ENCODE measurements around the gene C17orf67. TPM values are rescaled to one million over a fixed set of nuclear protein-coding genes. Genes with fewer than 3 reads are reported as not detected.

The C17orf67 gene
- total and polyA plus RNA-seq, 10 of the 15 experiments (the other 5 are each of a cell fraction or from before 2014, with no cell fraction given): 0.24 to 3.3 (median 0.89) TPM

DNA sequence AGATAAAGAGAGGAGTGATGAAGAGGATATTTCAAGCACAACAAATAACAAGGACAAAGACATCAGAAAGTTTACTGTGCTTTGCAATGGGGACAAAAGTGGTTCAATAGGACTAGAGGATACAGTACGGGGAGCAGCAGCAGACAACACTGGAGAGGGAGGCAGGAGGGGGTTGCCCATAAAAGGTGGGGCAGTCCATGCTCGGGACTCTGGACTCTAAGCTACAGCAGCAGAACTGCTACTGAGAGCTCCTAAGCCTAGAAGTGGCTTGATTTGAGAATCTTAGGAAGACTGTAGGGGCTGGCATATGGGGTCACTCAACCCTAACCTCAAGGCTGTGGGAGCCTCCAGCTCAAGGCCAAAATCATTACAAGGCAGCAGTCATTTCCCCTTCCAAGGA is 62.2 kb downstream of the C17orf67 start (continued):
- TF ChIP-seq ZZZ3 (IDR thresholded peaks at IDR 0.05; ENCODE audit: control insufficient read depth, insufficient read length, low read depth) (no peak), LARP7 (IDR thresholded peaks at IDR 0.05) (no peak), BRCA1 (IDR thresholded peaks at IDR 0.05; ENCODE audit: low read depth, low read length) (no peak), KDM1A (IDR thresholded peaks at IDR 0.05; ENCODE audit: borderline replicate concordance) (no peak), HCFC1 (IDR thresholded peaks at IDR 0.05; ENCODE audit: low read length) (no peak), JUND (IDR thresholded peaks at IDR 0.05; ENCODE audit: low read depth, low read length) (no peak), MTA3 (IDR thresholded peaks at IDR 0.05; ENCODE audit: borderline replicate concordance, low read length) (no peak), CBFB (IDR thresholded peaks at IDR 0.05; ENCODE audit: low read depth) (no peak)

DNA sequence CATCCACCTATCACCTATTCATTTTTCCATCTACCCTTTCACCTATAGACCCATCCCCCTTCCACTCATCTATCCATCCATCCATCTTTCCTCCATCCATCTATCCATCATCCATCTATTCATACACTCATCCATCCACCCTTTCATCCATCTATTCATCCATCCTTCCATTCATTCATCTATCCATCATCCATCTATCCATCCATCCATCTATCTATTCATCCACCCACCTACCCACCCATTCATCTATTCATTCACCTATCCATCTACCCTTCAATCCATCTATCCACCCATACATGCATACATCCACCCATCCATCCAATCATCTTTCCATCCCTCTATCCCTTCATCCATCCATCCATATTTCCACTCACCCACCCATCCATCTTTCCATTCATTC is 63.3 kb downstream of the C17orf67 start:
- no peak overlapping the region for H3K27ac ChIP-seq (ENCODE audit: control insufficient read depth, insufficient read depth)
- ChIA-PET SMC1A (ENCODE audit: uncharacterized antibody, unreplicated experiment) (interaction anchor here (0.7 kb wide), 1 partner anchor 25 kb away, joined by 3 read pairs; no protein-coding TSS in a partner anchor), CTCF (interaction anchor here (1.6 kb wide), 1 partner anchor 10 kb away, joined by 7 read pairs; no protein-coding TSS in a partner anchor), RAD21 (ENCODE audit: unreplicated experiment) (no interaction called here), POLR2A (no interaction called here)
- H3K4me2 ChIP-seq (ENCODE audit: control insufficient read depth, insufficient read depth): no peak overlapping the region
- intact Hi-C loops (cut with micrococcal nuclease; ENCODE audit: unreplicated experiment) (no loop called here), in situ Hi-C loops (cut with MboI) (no loop called here)
- H3K27me3 ChIP-seq (replicated peaks in 1 of 2; ENCODE audit: control insufficient read depth in 2 of 2, insufficient read depth in 2 of 2, low read length in 1 of 2): peaks cover 0 to 6% of the 10 kb centered on the region in 2 experiments; a peak in 3 of 4 replicates
- DNase-seq (ENCODE audit: low read depth, low spot score) (no peak), ATAC-seq (no peak), FAIRE-seq (no peak)
- H3K79me2 ChIP-seq (ENCODE audit: control insufficient read depth, insufficient read depth, low read length): no peaks in the 10 kb centered on the region
- H3K4me1 ChIP-seq (ENCODE audit: control insufficient read depth, insufficient read depth, low read length): no peaks in the 10 kb centered on the region
- H3K36me3 ChIP-seq (ENCODE audit: control insufficient read depth in 2 of 2, insufficient read depth in 2 of 2, low read length in 1 of 2): no peaks in the 10 kb centered on the region
- H3K9me3 ChIP-seq (replicated peaks; ENCODE audit: control insufficient read depth, insufficient read depth, low read length): no peaks in the 10 kb centered on the region
- no peaks in the 10 kb centered on the region for H4K20me1 ChIP-seq (ENCODE audit: control insufficient read depth, insufficient read depth)
- no peak overlapping the region for H3K9ac ChIP-seq (ENCODE audit: control insufficient read depth, insufficient read depth, low read length)
- BruUV-seq (replicated peaks): no TSS peak
- H3K4me3 ChIP-seq: no peak overlapping the region
- no peak overlapping the region for H2AFZ ChIP-seq (ENCODE audit: control insufficient read depth, low read depth, low read length)
- TF ChIP-seq, protein P1, sequence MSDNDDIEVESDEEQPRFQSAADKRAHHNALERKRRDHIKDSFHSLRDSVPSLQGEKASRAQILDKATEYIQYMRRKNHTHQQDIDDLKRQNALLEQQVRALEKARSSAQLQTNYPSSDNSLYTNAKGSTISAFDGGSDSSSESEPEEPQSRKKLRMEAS (IDR thresholded peaks at IDR 0.05; ENCODE audit: low read depth, low read length): no peak
- TF ChIP-seq RB1 (IDR thresholded peaks at IDR 0.05; ENCODE audit: borderline replicate concordance) (no peak), MYB (IDR thresholded peaks at IDR 0.05; ENCODE audit: borderline replicate concordance, low read depth, low read length) (no peak), SMAD5 (IDR thresholded peaks at IDR 0.05; ENCODE audit: low read depth) (no peak), TCF12 (IDR thresholded peaks at IDR 0.05; ENCODE audit: low read depth, low read length) (no peak), NFIC (IDR thresholded peaks at IDR 0.05; ENCODE audit: low read depth, low read length) (no peak), TAF1 (IDR thresholded peaks at IDR 0.05; ENCODE audit: borderline replicate concordance, low read depth, low read length) (no peak)
- TF ChIP-seq, protein P2, sequence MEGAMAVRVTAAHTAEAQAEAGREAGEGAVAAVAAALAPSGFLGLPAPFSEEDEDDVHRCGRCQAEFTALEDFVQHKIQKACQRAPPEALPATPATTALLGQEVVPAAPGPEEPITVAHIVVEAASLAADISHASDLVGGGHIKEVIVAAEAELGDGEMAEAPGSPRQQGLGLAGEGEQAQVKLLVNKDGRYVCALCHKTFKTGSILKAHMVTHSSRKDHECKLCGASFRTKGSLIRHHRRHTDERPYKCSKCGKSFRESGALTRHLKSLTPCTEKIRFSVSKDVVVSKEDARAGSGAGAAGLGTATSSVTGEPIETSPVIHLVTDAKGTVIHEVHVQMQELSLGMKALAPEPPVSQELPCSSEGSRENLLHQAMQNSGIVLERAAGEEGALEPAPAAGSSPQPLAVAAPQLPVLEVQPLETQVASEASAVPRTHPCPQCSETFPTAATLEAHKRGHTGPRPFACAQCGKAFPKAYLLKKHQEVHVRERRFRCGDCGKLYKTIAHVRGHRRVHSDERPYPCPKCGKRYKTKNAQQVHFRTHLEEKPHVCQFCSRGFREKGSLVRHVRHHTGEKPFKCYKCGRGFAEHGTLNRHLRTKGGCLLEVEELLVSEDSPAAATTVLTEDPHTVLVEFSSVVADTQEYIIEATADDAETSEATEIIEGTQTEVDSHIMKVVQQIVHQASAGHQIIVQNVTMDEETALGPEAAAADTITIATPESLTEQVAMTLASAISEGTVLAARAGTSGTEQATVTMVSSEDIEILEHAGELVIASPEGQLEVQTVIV (IDR thresholded peaks at IDR 0.05; ENCODE audit: borderline replicate concordance, partially characterized antibody): no peak
- TF ChIP-seq, protein P3, sequence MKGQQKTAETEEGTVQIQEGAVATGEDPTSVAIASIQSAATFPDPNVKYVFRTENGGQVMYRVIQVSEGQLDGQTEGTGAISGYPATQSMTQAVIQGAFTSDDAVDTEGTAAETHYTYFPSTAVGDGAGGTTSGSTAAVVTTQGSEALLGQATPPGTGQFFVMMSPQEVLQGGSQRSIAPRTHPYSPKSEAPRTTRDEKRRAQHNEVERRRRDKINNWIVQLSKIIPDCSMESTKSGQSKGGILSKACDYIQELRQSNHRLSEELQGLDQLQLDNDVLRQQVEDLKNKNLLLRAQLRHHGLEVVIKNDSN (IDR thresholded peaks at IDR 0.05; ENCODE audit: borderline replicate concordance, extremely low read length, insufficient read depth, low read depth, low read length): no peak
- TF ChIP-seq, protein P4, sequence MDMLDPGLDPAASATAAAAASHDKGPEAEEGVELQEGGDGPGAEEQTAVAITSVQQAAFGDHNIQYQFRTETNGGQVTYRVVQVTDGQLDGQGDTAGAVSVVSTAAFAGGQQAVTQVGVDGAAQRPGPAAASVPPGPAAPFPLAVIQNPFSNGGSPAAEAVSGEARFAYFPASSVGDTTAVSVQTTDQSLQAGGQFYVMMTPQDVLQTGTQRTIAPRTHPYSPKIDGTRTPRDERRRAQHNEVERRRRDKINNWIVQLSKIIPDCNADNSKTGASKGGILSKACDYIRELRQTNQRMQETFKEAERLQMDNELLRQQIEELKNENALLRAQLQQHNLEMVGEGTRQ (IDR thresholded peaks at IDR 0.05; ENCODE audit: borderline replicate concordance, low read depth, low read length): no peak
- TF ChIP-seq, protein P5, sequence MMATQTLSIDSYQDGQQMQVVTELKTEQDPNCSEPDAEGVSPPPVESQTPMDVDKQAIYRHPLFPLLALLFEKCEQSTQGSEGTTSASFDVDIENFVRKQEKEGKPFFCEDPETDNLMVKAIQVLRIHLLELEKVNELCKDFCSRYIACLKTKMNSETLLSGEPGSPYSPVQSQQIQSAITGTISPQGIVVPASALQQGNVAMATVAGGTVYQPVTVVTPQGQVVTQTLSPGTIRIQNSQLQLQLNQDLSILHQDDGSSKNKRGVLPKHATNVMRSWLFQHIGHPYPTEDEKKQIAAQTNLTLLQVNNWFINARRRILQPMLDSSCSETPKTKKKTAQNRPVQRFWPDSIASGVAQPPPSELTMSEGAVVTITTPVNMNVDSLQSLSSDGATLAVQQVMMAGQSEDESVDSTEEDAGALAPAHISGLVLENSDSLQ (IDR thresholded peaks at IDR 0.05): no peak
